HG03097 (cell line): Measurements from ENCODE around the gene TMPRSS4.

Experiments used
- ATAC-seq: cut with Tn5 transposase; IDR thresholded peaks from one replicate; pipeline ENCODE4 v1.9.1; 2021; ENCODE audit not compliant: unreplicated experiment, low FRiP score

Gene TMPRSS4

GRCh38 chr11:118170231-118170630 lies 93.4 kb downstream of the TMPRSS4 start:
- no peak for ATAC-seq

DNA sequence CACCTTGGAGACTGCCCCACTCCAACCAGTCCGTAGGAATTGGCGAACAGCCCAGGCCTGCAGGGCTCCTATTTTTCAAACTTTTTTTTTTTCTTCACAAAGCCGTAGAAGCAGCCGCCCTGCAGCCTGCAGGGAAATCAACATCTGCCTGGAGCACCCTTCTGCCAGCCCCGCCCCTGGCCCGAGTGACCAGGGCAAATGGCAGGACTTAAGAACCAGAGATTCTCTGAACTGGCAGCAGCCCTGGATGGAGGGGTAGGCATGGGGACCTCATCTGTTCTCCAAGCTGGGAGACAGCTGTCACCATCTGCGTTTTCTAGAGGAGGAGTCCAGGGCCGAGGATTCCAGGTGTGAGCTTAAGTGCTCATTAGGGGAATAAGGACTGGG lies 94.0 kb downstream of the TMPRSS4 start:
- no peak for ATAC-seq
